Measurements from ENCODE around the gene SYS1. TPM values are rescaled to one million over a fixed set of nuclear protein-coding genes. Genes with fewer than 3 reads are reported as not detected.

Gene SYS1
- total RNA-seq, 5 donors from 2014 or later (not counting 1 experiment from before 2014, with no cell fraction given): 53.1 to 86.9 (median 58.2) TPM

- POLR2A ChIA-PET: interaction anchor here in 1 of 2 donors (1.7 kb wide), 1 partner anchor 54 kb away, joined by 13 read pairs; the partner anchor contains the start of gene SYS1
- no peaks in the 10 kb centered on the region for H3K9me3 Mint-ChIP-seq
- peak overlapping the region; percentile 87 for H3K27ac ChIP-seq (ENCODE audit: low read length)
These were observed 54.0 kb downstream of the SYS1 start for GRCh38 chr20:45416917-45417316.

More at GRCh38 chr20:45416917-45417316, 54.0 kb downstream of the SYS1 start:
- H3K4me1 ChIP-seq (ENCODE audit: control insufficient read depth in 1 of 2, extremely low read depth in 1 of 2, insufficient read depth in 2 of 2, low read length in 2 of 2): peaks cover 7 to 24% of the 10 kb centered on the region in 2 experiments
- no CpG with 5 or more reads among the region's 2 CpGs for WGBS (ENCODE audit: insufficient coverage)
- H3K4me3 ChIP-seq (ENCODE audit: control insufficient read depth in 1 of 2, extremely low read depth in 1 of 2, low read length in 1 of 2): peak overlapping the region; percentile 86 to 95
- H3K27me3 ChIP-seq (replicated peaks in 1 of 2; ENCODE audit: control insufficient read depth in 2 of 2, extremely low read depth in 1 of 2, insufficient read depth in 2 of 2, low read length in 1 of 2): no peaks in the 10 kb centered on the region
- Mint-ChIP-seq H3K27me3 (no peaks in the 10 kb centered on the region), H3K4me3 (peak overlapping the region; percentile 95 to 96 (median 95)), H3K36me3 (peaks cover 31% of the 10 kb centered on the region), H3K4me1 (peaks cover 40 to 46% (median 44%) of the 10 kb centered on the region in 3 donors), H3K27ac (peak overlapping the region; percentile 97 to 99)
- no peak for DNase-seq
- no peak for ATAC-seq (replicated peaks in 1 of 4)
- H3K9me3 ChIP-seq: no peaks in the 10 kb centered on the region
- peaks cover 9 to 34% of the 10 kb centered on the region in 2 donors for H3K36me3 ChIP-seq (ENCODE audit: control insufficient read depth in 2 of 2, extremely low read depth in 1 of 2, insufficient read depth in 1 of 2, low read length in 1 of 2)
- CTCF ChIA-PET: interaction anchor here (2.3 to 4.4 kb wide), 3 partner anchors 20 to 54 kb away, joined by 8 to 24 read pairs (median 23); partner anchors contain the start of gene SYS1 (in 1 of the 2)

Other genes starting within 250 kb of the SYS1 start
- gene WFDC5, start 248.0 kb upstream of the SYS1 start, total RNA-seq: not detected
- gene WFDC12, start 238.7 kb upstream of the SYS1 start, total RNA-seq: not detected
- under 1 TPM in 1 of 5 donors, not detected in 4; 0.51 TPM for gene PI3, start 188.3 kb upstream of the SYS1 start, total RNA-seq
- gene SEMG1, start 156.1 kb upstream of the SYS1 start, total RNA-seq: not detected
- gene SEMG2, start 141.8 kb upstream of the SYS1 start, total RNA-seq: not detected
- 1 to 10 TPM in 3 of 5 donors, not detected in 2; 1.1 to 1.7 (median 1.2) TPM for gene SLPI, start 108.6 kb upstream of the SYS1 start, total RNA-seq
- gene RBPJL, start 56.3 kb upstream of the SYS1 start, total RNA-seq: under 1 TPM in 3 of 5 donors, not detected in 2; 0.22 to 0.29 (median 0.26) TPM
- not detected for gene MATN4, start 54.9 kb upstream of the SYS1 start, total RNA-seq
- gene SDC4, start 14.7 kb upstream of the SYS1 start, total RNA-seq: 1 to 10 TPM in 4 of 5 donors, under 1 TPM in 1; 0.68 to 4.4 (median 3.5) TPM
- gene TP53TG5, start 15.2 kb downstream of the SYS1 start, total RNA-seq: under 1 TPM in 3 of 5 donors, not detected in 2; 0.10 to 0.23 (median 0.16) TPM
- gene DBNDD2, start 45.1 kb downstream of the SYS1 start, total RNA-seq: 10 to 100 TPM; 10.1 to 16.8 (median 14.8) TPM
- gene PIGT, start 53.0 kb downstream of the SYS1 start, total RNA-seq: 100 to 1,000 TPM in 2 of 5 donors, 10 to 100 TPM in 3; 76.6 to 140 (median 79.4) TPM
- gene WFDC2, start 106.6 kb downstream of the SYS1 start, total RNA-seq: 1 to 10 TPM in 1 of 5 donors, under 1 TPM in 1, not detected in 3; 0.56 to 1.7 TPM
- not detected for gene SPINT3, start 152.5 kb downstream of the SYS1 start, total RNA-seq
- gene WFDC6, start 176.3 kb downstream of the SYS1 start, total RNA-seq: not detected
- not detected for gene EPPIN, start 184.2 kb downstream of the SYS1 start, total RNA-seq
- gene WFDC8, start 216.1 kb downstream of the SYS1 start, total RNA-seq: not detected